ENCODE data around the gene MAPK10.

DNA sequence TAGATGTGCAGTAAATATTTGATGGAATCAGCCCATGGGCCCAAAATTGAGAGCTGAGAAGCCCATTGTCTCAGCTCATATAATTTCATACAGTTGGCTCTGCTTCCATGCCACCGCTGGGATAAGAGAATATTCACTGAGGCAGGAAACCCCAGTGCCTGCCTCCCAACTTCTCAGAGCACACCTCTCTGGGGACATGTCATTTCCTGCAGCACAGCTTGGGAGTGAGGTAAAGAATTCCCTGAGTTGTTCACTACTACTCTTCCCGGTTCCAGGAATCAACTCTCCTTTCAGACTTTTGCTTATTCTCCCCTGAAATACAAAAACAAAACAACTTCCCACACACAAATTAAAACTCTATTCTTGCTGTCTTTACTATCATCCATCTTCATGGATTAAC lies 389.3 kb downstream of the MAPK10 start:
- TF ChIP-seq CTCF (conservative IDR thresholded peaks at IDR 0.05 in 1 of 2, IDR thresholded peaks at IDR 0.05 in 1 of 2; ENCODE audit: low read depth in 1 of 2, low read length in 2 of 2) = no peak
- TF ChIP-seq EZH2 (IDR thresholded peaks at IDR 0.05; ENCODE audit: low read length, missing control alignments) = no peak

Data from fibroblast of lung (primary cell).